IMR-90 (cell line): ENCODE data around the gene BCAS3. TPM values are rescaled to one million over a fixed set of nuclear protein-coding genes. Genes with fewer than 3 reads are reported as not detected.

Source experiments
- ATAC-seq: fragments of 200-7000 bp; cut with Tn5 transposase; 2 replicates; pipeline ENCODE4 v1.9.1; 2020; ENCODE audit warnings: low read depth, mild to moderate bottlenecking, moderate library complexity
- BruUV-seq: library from RNA; stranded (reverse); fragments of 400-500 nt; replicated peaks from 2 replicates; lab custom pipeline; 2021; lab: Mats Ljungman, UMichigan
- CTCF ChIA-PET: fragments of 300-600 bp; formaldehyde crosslinking; extraction: SDS; loops from one replicate; lab custom pipeline; 2021; ENCODE audit warnings: antibody characterized with exemption; lab: Yijun Ruan, JAX
- POLR2A ChIA-PET: fragments of 300-600 bp; sonication (Branson Sonifier 250); formaldehyde crosslinking; loops from one replicate; lab custom pipeline; 2022; ENCODE audit warnings: antibody characterized with exemption; ENCODE audit not compliant: unreplicated experiment; lab: Charles Lee
- DNase-seq: peaks from one replicate; pipeline ENCODE4 v3.0.0; 2013
- H2AFZ ChIP-seq: replicated peaks from 2 replicates; pipeline ENCODE3; 2013; ENCODE audit warnings: low read length, mild to moderate bottlenecking; ENCODE audit not compliant: poor library complexity
- H2AK5ac ChIP-seq: 2 replicates; pipeline ENCODE4 v1.6.1; 2013; ENCODE audit warnings: low read depth, low read length, inconsistent platforms
- H2AK9ac ChIP-seq: replicated peaks from 2 replicates; pipeline ENCODE3; 2013; ENCODE audit warnings: mild to moderate bottlenecking, low read depth, low read length, moderate library complexity; ENCODE audit not compliant: poor library complexity
- H2BK120ac ChIP-seq: 2 replicates; pipeline ENCODE4 v1.6.1; 2013; ENCODE audit warnings: low read depth, low read length, inconsistent platforms
- H2BK15ac ChIP-seq: 3 replicates; pipeline ENCODE4 v1.6.1; 2013; ENCODE audit warnings: low read depth, low read length, inconsistent platforms
- H2BK20ac ChIP-seq: 2 replicates; pipeline ENCODE4 v1.6.1; 2013; ENCODE audit warnings: low read depth, mild to moderate bottlenecking, inconsistent platforms, low read length, moderate library complexity
- H2BK5ac ChIP-seq: 2 replicates; pipeline ENCODE4 v1.6.1; 2013; ENCODE audit warnings: mild to moderate bottlenecking, low read depth, low read length, inconsistent platforms; ENCODE audit not compliant: poor library complexity, severe bottlenecking
- H3K14ac ChIP-seq: replicated peaks from 2 replicates; pipeline ENCODE4 v1.6.1; 2013; ENCODE audit warnings: low read depth, low read length, inconsistent platforms
- H3K18ac ChIP-seq: 2 replicates; pipeline ENCODE4 v1.6.1; 2013; ENCODE audit warnings: low read depth, low read length, control low read depth
- H3K23ac ChIP-seq: 2 replicates; pipeline ENCODE4 v1.6.1; 2013; ENCODE audit warnings: low read depth, low read length, inconsistent platforms
- H3K27ac ChIP-seq: 2 replicates; pipeline ENCODE4 v1.5.1; 2013; ENCODE audit warnings: mild to moderate bottlenecking, control low read depth, low read length; ENCODE audit not compliant: insufficient read depth
- H3K27me3 ChIP-seq: 2 replicates; pipeline ENCODE4 v1.6.1; 2013; ENCODE audit warnings: low read length; ENCODE audit not compliant: control insufficient read depth, insufficient read depth
- H3K36me3 ChIP-seq: 2 replicates; pipeline ENCODE4 v1.6.1; 2013; ENCODE audit warnings: low read length, mixed read lengths; ENCODE audit not compliant: control insufficient read depth, insufficient read depth
- H3K4ac ChIP-seq: 2 replicates; pipeline ENCODE4 v1.6.1; 2013; ENCODE audit warnings: low read depth, low read length, inconsistent platforms
- H3K4me1 ChIP-seq: 2 replicates; pipeline ENCODE4 v1.6.1; 2013; ENCODE audit warnings: low read length, mixed read lengths; ENCODE audit not compliant: control insufficient read depth, insufficient read depth
- H3K4me2 ChIP-seq: 2 replicates; pipeline ENCODE4 v1.6.1; 2013; ENCODE audit warnings: low read depth, mild to moderate bottlenecking, control low read depth, low read length, moderate library complexity
- H3K4me3 ChIP-seq: 2 replicates; pipeline ENCODE4 v1.5.1; 2013; ENCODE audit warnings: low read depth, mild to moderate bottlenecking, control low read depth, low read length, moderate library complexity; ENCODE audit not compliant: insufficient read depth
- H3K56ac ChIP-seq: 2 replicates; pipeline ENCODE4 v1.6.1; 2013; ENCODE audit warnings: low read length, inconsistent platforms; ENCODE audit not compliant: insufficient read depth; ENCODE audit errors: extremely low read depth
- H3K79me1 ChIP-seq, 2 experiments: 2 replicates each; pipeline ENCODE4 v1.6.1; 2013; ENCODE audit warnings: low read length in 2 of 2, inconsistent platforms in 1 of 2, low read depth in 1 of 2
- H3K9ac ChIP-seq: 2 replicates; pipeline ENCODE4 v1.6.1; 2013; ENCODE audit warnings: low read depth, low read length, control low read depth
- H3K9me1 ChIP-seq: 2 replicates; pipeline ENCODE4 v1.6.1; 2013; ENCODE audit warnings: low read length, inconsistent platforms; ENCODE audit not compliant: insufficient read depth
- H3K9me3 ChIP-seq: 2 replicates; pipeline ENCODE4 v1.6.1; 2013; ENCODE audit warnings: low read length; ENCODE audit not compliant: control insufficient read depth, insufficient read depth
- H4K20me1 ChIP-seq: 2 replicates; pipeline ENCODE4 v1.6.1; 2013; ENCODE audit warnings: low read length, inconsistent platforms; ENCODE audit not compliant: insufficient read depth
- H4K5ac ChIP-seq: 2 replicates; pipeline ENCODE4 v1.6.1; 2013; ENCODE audit warnings: mild to moderate bottlenecking, low read depth, low read length, control low read depth
- H4K8ac ChIP-seq, 2 experiments: 2 replicates each; pipeline ENCODE4 v1.6.1; 2013; ENCODE audit warnings: low read depth in 2 of 2, low read length in 2 of 2, control low read depth in 1 of 2, inconsistent platforms in 1 of 2
- H4K91ac ChIP-seq: 2 replicates; pipeline ENCODE4 v1.6.1; 2013; ENCODE audit warnings: low read depth, low read length, inconsistent platforms; ENCODE audit not compliant: insufficient read depth
- NFE2L2 ChIP-seq: fragments of 150-350 bp; IDR thresholded peaks from 2 replicates; pipeline ENCODE4 v1.6.1; 2016; ENCODE audit warnings: low read depth, mild to moderate bottlenecking, low read length
- USF2 ChIP-seq: fragments of 150-350 bp; IDR thresholded peaks from 2 replicates; pipeline ENCODE4 v1.6.1; 2017; ENCODE audit warnings: mild to moderate bottlenecking, antibody characterized with exemption, low read length, low read depth
- WGBS, 2 experiments: methylation state at CpG; one replicate each; pipeline versions ENCODE4 v1.1.5 to v1.1.7; 2013; ENCODE audit warnings: missing lambda C conversion rate in 2 of 2; ENCODE audit not compliant: insufficient read length in 1 of 2; ENCODE audit errors: extremely low coverage in 2 of 2; 5-methylcytosine and 5-hydroxymethylcytosine counted together
- dilution Hi-C: fragments of 300-500 bp; cut with HindIII; formaldehyde crosslinking; loops from one replicate; pipeline ENCODE4 v1.14.3; 2018; ENCODE audit warnings: low sequenced_read_pairs; ENCODE audit not compliant: unreplicated experiment
- in situ Hi-C: fragments of 300-500 bp; cut with MboI; formaldehyde crosslinking; loops from 3 replicates; pipeline ENCODE4 v1.14.3; 2019; ENCODE audit warnings: low sequenced_read_pairs, inconsistent platforms, mixed read lengths
- intact Hi-C: fragments of 100-400 bp; cut with micrococcal nuclease; formaldehyde crosslinking; loops from 2 replicates; pipeline ENCODE4 v1.10.0; 2022
- polyA plus RNA-seq, 3 experiments: library from polyadenylated mRNA; depleted of rRNA; stranded (reverse); fragments of >200 nt; gene quantifications; 2 replicates each; pipeline ENCODE4 v1.2.3, GENCODE V29; 2012; ENCODE audit warnings: low replicate concordance in 1 of 3
- total RNA-seq: library from RNA; depleted of rRNA; stranded (reverse); fragments of >200 nt; gene quantifications from 2 replicates; pipeline ENCODE4 v1.2.3, GENCODE V29; 2012

BCAS3 gene
- total and polyA plus RNA-seq, 2 of the 4 experiments (the other 2 are of a cell fraction): 6.3 to 27.1 TPM

- H3K79me1 ChIP-seq: no peaks in the 10 kb centered on the region
- no peak overlapping the region for H2AK9ac ChIP-seq
- no peak overlapping the region for H2BK20ac ChIP-seq
- no peak overlapping the region for H2BK120ac ChIP-seq
- H3K9ac ChIP-seq: no peak overlapping the region
- H3K36me3 ChIP-seq: no peaks in the 10 kb centered on the region
- ChIA-PET CTCF (interaction anchor here (0.8 kb wide), 1 partner anchor 397 kb away, joined by 3 read pairs; no protein-coding TSS in a partner anchor), POLR2A (no interaction called here)
- H2BK15ac ChIP-seq: no peak overlapping the region
- no peak overlapping the region for H3K18ac ChIP-seq
- no peaks in the 10 kb centered on the region for H3K9me3 ChIP-seq
- no peak overlapping the region for H3K27ac ChIP-seq
- no peak overlapping the region for H3K4me3 ChIP-seq
- H3K14ac ChIP-seq: no peak overlapping the region
- DNase-seq (no peak), ATAC-seq (no peak)
- H4K91ac ChIP-seq: no peak overlapping the region; the same call in 1 of the 2 replicates
- dilution Hi-C loops (no loop called here), intact Hi-C loops (no loop called here), in situ Hi-C loops (no loop called here)
- BruUV-seq: no TSS peak
- no peak overlapping the region for H4K8ac ChIP-seq
- no peak overlapping the region; the same call in 1 of the 2 replicates for H2AK5ac ChIP-seq
- H2BK5ac ChIP-seq: no peak overlapping the region
- H3K4ac ChIP-seq: no peak overlapping the region
- H3K4me2 ChIP-seq: no peak overlapping the region
- H3K27me3 ChIP-seq: no peaks in the 10 kb centered on the region
- no peak overlapping the region for H3K23ac ChIP-seq
- H4K5ac ChIP-seq: no peak overlapping the region
- H3K4me1 ChIP-seq: 0 out of 2 replicates have a peak, but pooled peaks cover under 1% of the 10 kb centered on the region
- no peak overlapping the region for H2AFZ ChIP-seq
- H4K20me1 ChIP-seq: no peaks in the 10 kb centered on the region
- TF ChIP-seq USF2: no peak
- no peak for TF ChIP-seq NFE2L2
- WGBS, 2 experiments: 94% methylated on average over 21 of the region's 27 CpGs; no CpG with 5 or more reads in 1 of the 2 experiments
- no peak overlapping the region for H3K56ac ChIP-seq
- peaks cover 4% of the 10 kb centered on the region; the same call in 1 of the 2 replicates for H3K9me1 ChIP-seq
Measured at GRCh38 chr17:61368049-61368831, 690.6 kb downstream of the BCAS3 start.
